ENCODE results near the gene SLC26A8.
"Not testable (repeated sequence)": the region's sequence is repeated elsewhere in the genome, so short reads cannot be mapped to it uniquely, and the experiment has no call there.

Gene SLC26A8

DNA sequence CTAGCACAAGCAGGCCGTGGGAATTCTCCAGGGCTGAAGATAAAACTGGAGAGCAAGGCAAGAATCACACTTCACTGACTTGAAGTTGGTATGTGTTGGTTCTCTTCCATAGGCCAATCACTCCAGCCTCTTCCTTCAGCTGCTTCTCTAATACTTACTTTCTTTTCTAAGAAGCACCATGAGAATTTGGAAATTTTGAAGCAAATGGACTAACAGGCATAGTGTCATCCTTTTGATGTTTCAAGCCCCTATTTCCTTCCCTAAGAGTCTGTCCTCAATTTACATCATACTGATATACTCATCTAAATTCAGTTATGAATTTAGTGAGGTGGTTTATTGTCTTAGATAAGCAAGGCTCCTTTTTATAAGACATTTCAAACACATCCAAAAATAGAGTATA, 24.0 kb downstream of the SLC26A8 start:
- H3K4me3 ChIP-seq (ENCODE audit: low read depth, low read length) = no peak overlapping the region
- no peak for DNase-seq (ENCODE audit: low read depth, low spot score)
- in situ Hi-C loops (cut with HindIII; ENCODE audit: low sequenced_read_pairs) = no loop called here
- TF ChIP-seq CTCF (IDR thresholded peaks at IDR 0.05; ENCODE audit: low read depth, low read length) = no peak

- DNase-seq (ENCODE audit: low read depth, low spot score) = no peak
- no peak for TF ChIP-seq CTCF (IDR thresholded peaks at IDR 0.05; ENCODE audit: low read depth, low read length)
- in situ Hi-C loops (cut with HindIII; ENCODE audit: low sequenced_read_pairs) = no loop called here
- H3K4me3 ChIP-seq (ENCODE audit: low read depth, low read length) = no peak overlapping the region
Measured at GRCh38 chr6:35993150-35993549, 31.3 kb downstream of the SLC26A8 start.

DNA sequence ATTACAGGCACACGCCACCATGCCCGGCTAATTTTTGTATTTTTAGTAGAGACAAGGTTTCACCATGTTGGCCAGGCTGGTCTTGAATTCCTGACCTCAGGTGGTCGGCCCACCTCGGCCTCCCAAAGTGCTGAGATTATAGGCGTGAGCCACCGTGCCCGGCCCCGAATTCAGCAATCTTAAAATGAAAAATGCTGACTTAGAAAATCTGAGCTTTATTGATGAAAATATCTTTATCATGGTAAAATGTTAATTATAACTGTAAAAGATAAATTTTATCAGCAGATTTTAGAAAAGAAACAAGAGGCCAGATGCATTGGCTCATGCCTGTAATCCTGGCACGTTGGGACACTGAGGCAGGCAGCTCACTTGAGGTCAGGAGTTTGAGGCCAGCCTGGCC, 36.4 kb downstream of the SLC26A8 start:
- DNase-seq (ENCODE audit: low read depth, low spot score); in situ Hi-C loops (cut with HindIII; ENCODE audit: low sequenced_read_pairs); H3K4me3 ChIP-seq (ENCODE audit: low read depth, low read length): not testable (repeated sequence)

DNA sequence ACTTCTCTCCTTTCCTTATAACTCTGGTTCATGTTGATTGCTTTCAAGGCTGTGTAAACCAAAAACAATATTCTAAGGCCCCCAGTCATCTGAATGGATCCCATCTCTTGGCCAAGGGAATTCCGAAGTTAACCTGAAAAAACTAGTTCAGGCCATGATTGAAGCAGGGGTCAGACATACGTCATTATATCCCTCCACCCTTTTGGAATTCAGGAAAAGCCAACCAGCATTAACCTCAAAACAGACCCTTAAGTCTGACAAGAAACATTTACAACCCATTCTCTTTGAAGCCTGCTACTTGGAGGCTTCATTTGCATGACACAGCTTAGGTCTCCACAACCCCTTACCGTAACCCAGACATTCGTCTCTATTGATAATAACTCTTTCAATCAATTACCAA, 39.7 kb downstream of the SLC26A8 start:
- no peak for DNase-seq (ENCODE audit: low read depth, low spot score)
- no peak for TF ChIP-seq CTCF (IDR thresholded peaks at IDR 0.05; ENCODE audit: low read depth, low read length)
- in situ Hi-C loops (cut with HindIII; ENCODE audit: low sequenced_read_pairs) = no loop called here
- no peak overlapping the region for H3K4me3 ChIP-seq (ENCODE audit: low read depth, low read length)

GRCh38 chr6:35980991-35981645, 43.3 kb downstream of the SLC26A8 start:
- DNase-seq (ENCODE audit: low read depth, low spot score) = no peak
- TF ChIP-seq CTCF (IDR thresholded peaks at IDR 0.05; ENCODE audit: low read depth, low read length) = no peak
- in situ Hi-C loops (cut with HindIII; ENCODE audit: low sequenced_read_pairs) = no loop called here
- no peak overlapping the region for H3K4me3 ChIP-seq (ENCODE audit: low read depth, low read length)

DNA sequence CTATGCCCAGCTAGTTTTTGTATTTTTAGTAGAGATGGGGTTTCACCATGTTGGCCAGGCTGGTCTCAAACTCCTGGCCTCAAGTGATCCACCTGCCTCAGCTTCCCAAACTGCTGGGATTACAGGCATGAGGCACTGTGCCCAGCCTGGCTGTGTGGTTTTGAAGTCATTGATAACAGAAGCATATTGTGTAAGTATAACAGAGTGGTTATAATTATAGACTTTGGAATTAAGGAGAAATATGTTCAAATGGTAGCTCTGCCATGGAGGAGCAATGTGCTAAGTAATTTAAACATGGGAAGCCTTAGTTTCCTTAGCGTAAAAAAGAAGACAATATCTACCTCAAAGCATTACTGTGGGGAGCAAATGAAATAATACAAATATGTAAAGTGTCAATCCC, 44.3 kb downstream of the SLC26A8 start:
- in situ Hi-C loops (cut with HindIII; ENCODE audit: low sequenced_read_pairs); DNase-seq (ENCODE audit: low read depth, low spot score); H3K4me3 ChIP-seq (ENCODE audit: low read depth, low read length): not testable (repeated sequence)

DNA sequence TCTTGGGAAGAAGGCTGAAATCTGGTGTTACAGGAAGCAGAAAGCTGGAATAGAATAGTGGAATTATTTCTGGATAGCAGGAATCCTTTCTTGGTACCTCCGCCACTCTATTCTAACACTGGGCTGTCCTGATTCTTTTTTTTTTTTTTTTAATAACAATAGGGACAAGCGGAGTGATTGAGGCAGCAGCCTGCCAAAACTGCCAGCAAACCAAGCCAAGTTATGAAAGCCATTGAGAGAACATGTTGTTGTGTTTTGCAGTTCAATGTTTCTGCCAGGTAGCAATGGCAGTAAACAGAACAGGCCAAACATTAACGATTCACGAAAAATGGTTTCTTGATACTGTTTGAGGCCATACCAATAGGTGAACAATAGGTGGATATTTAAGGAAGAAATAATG, 47.1 kb downstream of the SLC26A8 start:
- in situ Hi-C loops (cut with HindIII; ENCODE audit: low sequenced_read_pairs) = no loop called here
- no peak for DNase-seq (ENCODE audit: low read depth, low spot score)
- no peak overlapping the region for H3K4me3 ChIP-seq (ENCODE audit: low read depth, low read length)
- no peak for TF ChIP-seq CTCF (IDR thresholded peaks at IDR 0.05; ENCODE audit: low read depth, low read length)

DNA sequence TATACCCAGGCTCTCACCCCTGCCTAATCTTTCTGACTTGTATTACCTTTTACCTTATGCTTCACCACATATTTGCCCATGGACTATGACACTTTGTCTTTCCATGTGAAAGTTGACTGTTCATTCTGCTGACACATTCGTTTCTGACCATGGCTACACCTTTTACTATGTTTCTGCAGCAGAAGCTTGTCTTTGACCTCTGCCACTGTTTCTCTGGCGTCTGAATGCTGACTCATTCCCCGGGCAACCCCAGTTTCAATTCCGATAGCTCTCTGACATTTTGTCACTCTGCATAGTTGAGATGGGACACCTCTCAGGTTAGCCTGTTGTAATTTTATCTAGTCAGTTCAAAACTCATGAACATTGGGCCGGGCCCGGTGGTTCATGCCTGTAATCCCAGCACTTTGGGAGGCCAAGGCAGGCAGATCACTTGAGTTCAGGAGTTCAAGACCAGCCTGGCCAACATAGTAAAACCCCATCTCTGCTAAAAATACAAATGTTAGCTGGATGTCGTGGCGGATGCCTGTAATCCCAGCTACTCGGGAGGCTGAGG, 50.7 kb downstream of the SLC26A8 start:
- in situ Hi-C loops (cut with HindIII; ENCODE audit: low sequenced_read_pairs) = no loop called here
- TF ChIP-seq CTCF (IDR thresholded peaks at IDR 0.05; ENCODE audit: low read depth, low read length) = no peak
- no peak overlapping the region for H3K4me3 ChIP-seq (ENCODE audit: low read depth, low read length)
- no peak for DNase-seq (ENCODE audit: low read depth, low spot score)
